SK-N-SH (cell line): ENCODE data around the gene PAX3. TPM values are rescaled to one million over a fixed set of nuclear protein-coding genes. Genes with fewer than 3 reads are reported as not detected.

ENCODE experiments used
- CTCF ChIA-PET: fragments of 300-600, 350-600 bp; formaldehyde crosslinking; extraction: SDS; loops from one replicate; lab custom pipeline; 2021; lab: Yijun Ruan, JAX
- POLR2A ChIA-PET: fragments of 350-600 bp; sonication (Branson Sonifier 250); formaldehyde crosslinking; extraction: SDS; loops from one replicate; lab custom pipeline; 2020; ENCODE audit warnings: antibody characterized with exemption, inconsistent platforms; lab: Yijun Ruan, JAX
- DNase-seq: peaks from one replicate; pipeline ENCODE4 v3.0.0; 2012
- H2AFZ ChIP-seq: fragments of 200-600 bp; sonication (generic); 2 replicates; pipeline ENCODE4 v1.8.1; 2016; ENCODE audit warnings: antibody characterized with exemption, mild to moderate bottlenecking, low read depth
- H3F3A ChIP-seq: fragments of 200-600 bp; sonication (generic); replicated peaks from 2 replicates; pipeline ENCODE3; 2016; ENCODE audit warnings: antibody characterized with exemption, mild to moderate bottlenecking; ENCODE audit not compliant: insufficient read depth
- H3K27ac ChIP-seq, 2 experiments: fragments of 200-500 bp in 1 of 2; fragments of 200-600 bp in 1 of 2; sonication (Bioruptor generic) in 1 of 2; sonication (generic), shearing (Covaris generic) in 1 of 2; 2 replicates each; pipeline versions ENCODE4 v1.5.1 to v1.6.1; 2014 to 2016; ENCODE audit warnings: low read depth in 2 of 2, inconsistent platforms in 1 of 2, low read length in 1 of 2, mild to moderate bottlenecking in 1 of 2, mixed read lengths in 1 of 2
- H3K27me3 ChIP-seq: fragments of 200-600 bp; sonication (generic), shearing (Covaris generic); 2 replicates; pipeline ENCODE4 v1.6.1; 2016; ENCODE audit warnings: mixed run types; ENCODE audit not compliant: insufficient read depth
- H3K36me3 ChIP-seq, 2 experiments: fragments of 200-500 bp in 1 of 2; fragments of 200-600 bp in 1 of 2; sonication (Bioruptor generic) in 1 of 2; sonication (generic) in 1 of 2; replicated peaks in 1 of 2; 2 replicates each; pipeline versions ENCODE3 to v1.5.1; 2014 to 2016; ENCODE audit warnings: low read length in 1 of 2, mild to moderate bottlenecking in 1 of 2; ENCODE audit not compliant: insufficient read depth in 2 of 2, control insufficient read depth in 1 of 2
- H3K4me1 ChIP-seq, 2 experiments: fragments of 200-500 bp in 1 of 2; fragments of 200-600 bp in 1 of 2; sonication (Bioruptor generic) in 1 of 2; sonication (generic), shearing (Covaris generic) in 1 of 2; 2 replicates each; pipeline versions ENCODE4 v1.5.1 to v1.6.1; 2014 to 2016; ENCODE audit warnings: low read depth in 1 of 2, low read length in 1 of 2, mixed run types in 1 of 2; ENCODE audit not compliant: insufficient read depth in 2 of 2, control insufficient read depth in 1 of 2
- H3K4me2 ChIP-seq: fragments of 200-600 bp; sonication (generic), shearing (Covaris generic); 2 replicates; pipeline ENCODE4 v1.6.1; 2017; ENCODE audit warnings: mixed run types
- H3K4me3 ChIP-seq, 2 experiments: fragments of 200-500 bp in 1 of 2; fragments of 200-600 bp in 1 of 2; sonication (Bioruptor generic) in 1 of 2; sonication (generic), shearing (Covaris generic) in 1 of 2; 2 replicates each; pipeline versions ENCODE4 v1.5.1 to v1.8.1; 2014 to 2016; ENCODE audit warnings: low read depth in 2 of 2, inconsistent platforms in 1 of 2, low read length in 1 of 2, mild to moderate bottlenecking in 1 of 2, mixed read lengths in 1 of 2, moderate library complexity in 1 of 2
- H3K79me2 ChIP-seq: fragments of 200-600 bp; sonication (generic); 2 replicates; pipeline ENCODE4 v1.8.1; 2017; ENCODE audit warnings: mild to moderate bottlenecking; ENCODE audit not compliant: insufficient read depth
- H3K9ac ChIP-seq: fragments of 200-600 bp; sonication (generic); 2 replicates; pipeline ENCODE4 v1.6.1; 2017; ENCODE audit warnings: mixed run types
- H3K9me2 ChIP-seq: fragments of 200-600 bp; sonication (generic); 2 replicates; pipeline ENCODE4 v1.6.1; 2017; ENCODE audit warnings: mixed run types
- H3K9me3 ChIP-seq: fragments of 200-600 bp; sonication (generic); 2 replicates; pipeline ENCODE4 v1.6.1; 2017; ENCODE audit warnings: mixed run types, mild to moderate bottlenecking, moderate library complexity
- H4K20me1 ChIP-seq: fragments of 200-600 bp; sonication (generic); 2 replicates; pipeline ENCODE4 v1.6.1; 2017; ENCODE audit warnings: mild to moderate bottlenecking, mixed run types; ENCODE audit not compliant: insufficient read depth
- ELF1 ChIP-seq: IDR thresholded peaks from 2 replicates; pipeline ENCODE4 v1.4.0; 2012
- EP300 ChIP-seq, 2 experiments: IDR thresholded peaks; 2 replicates each; pipeline versions ENCODE4 v1.4.0 to v1.6.1; 2012; ENCODE audit warnings: borderline replicate concordance in 1 of 2, low read depth in 1 of 2, low read length in 1 of 2
- EZH2phosphoT487 ChIP-seq: fragments of 200-600 bp; sonication (generic); IDR thresholded peaks from 2 replicates; pipeline ENCODE4 v1.6.1; 2017; ENCODE audit warnings: low read depth, mixed run types, mild to moderate bottlenecking, antibody characterized with exemption, moderate library complexity, borderline replicate concordance
- FOXJ3 ChIP-seq: sonication (generic); formaldehyde crosslinking; IDR thresholded peaks from 2 replicates; pipeline ENCODE4 v1.5.1; 2020; ENCODE audit warnings: mild to moderate bottlenecking, missing genetic modification reagents
- FOXM1 ChIP-seq: IDR thresholded peaks from 2 replicates; pipeline ENCODE4 v1.4.0; 2012; ENCODE audit warnings: low read depth, mild to moderate bottlenecking
- GATA2 ChIP-seq: sonication (generic); formaldehyde crosslinking; IDR thresholded peaks from 2 replicates; pipeline ENCODE4 v1.5.0; 2020; ENCODE audit warnings: mild to moderate bottlenecking, missing genetic modification reagents
- MEF2A ChIP-seq: IDR thresholded peaks from 2 replicates; pipeline ENCODE4 v1.4.0; 2012; ENCODE audit warnings: low read depth, borderline replicate concordance
- MXI1 ChIP-seq: IDR thresholded peaks from 2 replicates; pipeline ENCODE4 v1.6.1; 2012; ENCODE audit warnings: mild to moderate bottlenecking, low read depth, low read length, improper control_type of control experiment
- NFIC ChIP-seq: IDR thresholded peaks from 2 replicates; pipeline ENCODE4 v1.4.0; 2012; ENCODE audit warnings: borderline replicate concordance
- RAD21 ChIP-seq: IDR thresholded peaks from 2 replicates; pipeline ENCODE4 v1.6.1; 2012; ENCODE audit warnings: mild to moderate bottlenecking, low read length
- RCOR1 ChIP-seq: fragments of 150-350 bp; IDR thresholded peaks from 2 replicates; pipeline ENCODE4 v1.6.1; 2017; ENCODE audit warnings: antibody characterized with exemption, low read length
- RFX5 ChIP-seq: IDR thresholded peaks from 2 replicates; pipeline ENCODE4 v1.6.1; 2012; ENCODE audit warnings: mild to moderate bottlenecking, improper control_type of control experiment, low read length
- RXRA ChIP-seq: IDR thresholded peaks from 2 replicates; pipeline ENCODE4 v1.4.0; 2012; ENCODE audit warnings: low read depth, mild to moderate bottlenecking, borderline replicate concordance
- SMC3 ChIP-seq: IDR thresholded peaks from 2 replicates; pipeline ENCODE4 v1.6.1; 2012; ENCODE audit warnings: low read depth, low read length, improper control_type of control experiment
- TEAD4 ChIP-seq: IDR thresholded peaks from 2 replicates; pipeline ENCODE4 v1.4.0; 2012; ENCODE audit warnings: mild to moderate bottlenecking, borderline replicate concordance; ENCODE audit not compliant: insufficient read depth
- YY1 ChIP-seq: IDR thresholded peaks from 2 replicates; pipeline ENCODE4 v1.4.0; 2012; ENCODE audit warnings: low read depth, mild to moderate bottlenecking
- WGBS: methylation state at CpG from one replicate; pipeline ENCODE4 v1.1.6; 2017; ENCODE audit warnings: low lambda C conversion rate; 5-methylcytosine and 5-hydroxymethylcytosine counted together
- polyA plus RNA-seq, 3 experiments: library from polyadenylated mRNA; depleted of rRNA; stranded (reverse); fragments of >200 nt; gene quantifications; 2 replicates each; pipeline ENCODE4 v1.2.3, GENCODE V29; 2012
- TF ChIP-seq, protein P1 (sequence below): IDR thresholded peaks from 2 replicates; pipeline ENCODE4 v1.4.0; 2012; ENCODE audit warnings: low read depth
- TF ChIP-seq, protein P2 (sequence below): IDR thresholded peaks from 2 replicates; pipeline ENCODE4 v1.4.0; 2012; ENCODE audit warnings: low read depth, borderline replicate concordance
- TF ChIP-seq, protein P3 (sequence below): fragments of 200-600 bp; sonication (generic); IDR thresholded peaks from 2 replicates; pipeline ENCODE4 v1.6.1; 2017; ENCODE audit warnings: antibody characterized with exemption, mild to moderate bottlenecking, moderate library complexity
- TF ChIP-seq, protein P4 (sequence below): IDR thresholded peaks from 2 replicates; pipeline ENCODE4 v1.6.1; 2012; ENCODE audit warnings: mild to moderate bottlenecking, low read depth, low read length, moderate library complexity
- TF ChIP-seq, protein P5 (sequence below): fragments of 150-350 bp; IDR thresholded peaks from 2 replicates; pipeline ENCODE4 v1.6.1; 2017; ENCODE audit warnings: antibody characterized with exemption, low read length, low read depth, borderline replicate concordance

The PAX3 gene
- polyA plus RNA-seq, 1 of the 3 experiments (the other 2 are of a cell fraction), result not detected

DNA sequence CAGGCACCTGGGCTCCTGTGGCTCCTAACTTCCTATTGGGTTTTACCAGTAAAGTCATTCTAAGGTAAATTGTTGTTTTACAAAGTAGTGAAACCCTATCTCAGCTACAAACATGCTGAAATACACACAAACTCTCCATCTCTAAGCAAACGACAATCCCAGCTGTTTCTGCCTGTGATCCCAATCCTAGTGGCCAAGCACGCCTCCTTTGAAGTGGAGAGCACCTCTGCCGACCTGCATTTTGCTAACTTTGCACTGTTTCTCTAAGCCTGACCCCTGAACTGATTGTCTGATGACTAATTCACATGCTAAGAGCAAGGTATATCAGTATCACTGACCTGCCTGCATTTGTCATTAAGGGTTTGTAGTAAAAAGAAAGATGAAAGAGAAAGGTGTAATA is 124.3 kb downstream of the PAX3 start:
- H3K4me2 ChIP-seq, result no peak overlapping the region
- WGBS, result 0% methylated on average over 3 of the region's 3 CpGs
- H2AFZ ChIP-seq, result no peak overlapping the region
- no peak overlapping the region for H3K4me3 ChIP-seq
- H3K9me3 ChIP-seq, result no peaks in the 10 kb centered on the region
- no peaks in the 10 kb centered on the region for H3K27me3 ChIP-seq
- POLR2A ChIA-PET, result no interaction called here
- H3F3A ChIP-seq, result no peaks in the 10 kb centered on the region
- no peaks in the 10 kb centered on the region for H3K36me3 ChIP-seq
- no peaks in the 10 kb centered on the region for H3K9me2 ChIP-seq
- no peak for DNase-seq
- H3K79me2 ChIP-seq, result no peaks in the 10 kb centered on the region
- H3K4me1 ChIP-seq, result no peaks in the 10 kb centered on the region; a peak in 1 of 4 replicates
- CTCF ChIA-PET, result no interaction called here
- no peak overlapping the region for H3K9ac ChIP-seq
- H4K20me1 ChIP-seq, result no peaks in the 10 kb centered on the region
- no peak overlapping the region for H3K27ac ChIP-seq
- no peak for TF ChIP-seq RAD21
- TF ChIP-seq RXRA, result no peak
- TF ChIP-seq EP300 (IDR thresholded peaks at IDR 0.05; ENCODE audit: borderline replicate concordance in 1 of 2, low read depth in 1 of 2, low read length in 1 of 2), result no peak
- TF ChIP-seq, protein P1, sequence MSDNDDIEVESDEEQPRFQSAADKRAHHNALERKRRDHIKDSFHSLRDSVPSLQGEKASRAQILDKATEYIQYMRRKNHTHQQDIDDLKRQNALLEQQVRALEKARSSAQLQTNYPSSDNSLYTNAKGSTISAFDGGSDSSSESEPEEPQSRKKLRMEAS, result no peak
- TF ChIP-seq SMC3, result no peak
- TF ChIP-seq MXI1, result no peak
- no peak for TF ChIP-seq MEF2A
- TF ChIP-seq FOXM1, result no peak
- TF ChIP-seq RCOR1, result no peak
- TF ChIP-seq TEAD4, result no peak
- TF ChIP-seq, protein P2, sequence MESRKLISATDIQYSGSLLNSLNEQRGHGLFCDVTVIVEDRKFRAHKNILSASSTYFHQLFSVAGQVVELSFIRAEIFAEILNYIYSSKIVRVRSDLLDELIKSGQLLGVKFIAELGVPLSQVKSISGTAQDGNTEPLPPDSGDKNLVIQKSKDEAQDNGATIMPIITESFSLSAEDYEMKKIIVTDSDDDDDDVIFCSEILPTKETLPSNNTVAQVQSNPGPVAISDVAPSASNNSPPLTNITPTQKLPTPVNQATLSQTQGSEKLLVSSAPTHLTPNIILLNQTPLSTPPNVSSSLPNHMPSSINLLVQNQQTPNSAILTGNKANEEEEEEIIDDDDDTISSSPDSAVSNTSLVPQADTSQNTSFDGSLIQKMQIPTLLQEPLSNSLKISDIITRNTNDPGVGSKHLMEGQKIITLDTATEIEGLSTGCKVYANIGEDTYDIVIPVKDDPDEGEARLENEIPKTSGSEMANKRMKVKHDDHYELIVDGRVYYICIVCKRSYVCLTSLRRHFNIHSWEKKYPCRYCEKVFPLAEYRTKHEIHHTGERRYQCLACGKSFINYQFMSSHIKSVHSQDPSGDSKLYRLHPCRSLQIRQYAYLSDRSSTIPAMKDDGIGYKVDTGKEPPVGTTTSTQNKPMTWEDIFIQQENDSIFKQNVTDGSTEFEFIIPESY, result no peak
- no peak for TF ChIP-seq GATA2 (CRISPR knock-in tag)
- no peak for TF ChIP-seq YY1
- no peak for TF ChIP-seq FOXJ3 (CRISPR knock-in tag)
- TF ChIP-seq, protein P3, sequence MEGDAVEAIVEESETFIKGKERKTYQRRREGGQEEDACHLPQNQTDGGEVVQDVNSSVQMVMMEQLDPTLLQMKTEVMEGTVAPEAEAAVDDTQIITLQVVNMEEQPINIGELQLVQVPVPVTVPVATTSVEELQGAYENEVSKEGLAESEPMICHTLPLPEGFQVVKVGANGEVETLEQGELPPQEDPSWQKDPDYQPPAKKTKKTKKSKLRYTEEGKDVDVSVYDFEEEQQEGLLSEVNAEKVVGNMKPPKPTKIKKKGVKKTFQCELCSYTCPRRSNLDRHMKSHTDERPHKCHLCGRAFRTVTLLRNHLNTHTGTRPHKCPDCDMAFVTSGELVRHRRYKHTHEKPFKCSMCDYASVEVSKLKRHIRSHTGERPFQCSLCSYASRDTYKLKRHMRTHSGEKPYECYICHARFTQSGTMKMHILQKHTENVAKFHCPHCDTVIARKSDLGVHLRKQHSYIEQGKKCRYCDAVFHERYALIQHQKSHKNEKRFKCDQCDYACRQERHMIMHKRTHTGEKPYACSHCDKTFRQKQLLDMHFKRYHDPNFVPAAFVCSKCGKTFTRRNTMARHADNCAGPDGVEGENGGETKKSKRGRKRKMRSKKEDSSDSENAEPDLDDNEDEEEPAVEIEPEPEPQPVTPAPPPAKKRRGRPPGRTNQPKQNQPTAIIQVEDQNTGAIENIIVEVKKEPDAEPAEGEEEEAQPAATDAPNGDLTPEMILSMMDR, result no peak
- no peak for TF ChIP-seq RFX5

DNA sequence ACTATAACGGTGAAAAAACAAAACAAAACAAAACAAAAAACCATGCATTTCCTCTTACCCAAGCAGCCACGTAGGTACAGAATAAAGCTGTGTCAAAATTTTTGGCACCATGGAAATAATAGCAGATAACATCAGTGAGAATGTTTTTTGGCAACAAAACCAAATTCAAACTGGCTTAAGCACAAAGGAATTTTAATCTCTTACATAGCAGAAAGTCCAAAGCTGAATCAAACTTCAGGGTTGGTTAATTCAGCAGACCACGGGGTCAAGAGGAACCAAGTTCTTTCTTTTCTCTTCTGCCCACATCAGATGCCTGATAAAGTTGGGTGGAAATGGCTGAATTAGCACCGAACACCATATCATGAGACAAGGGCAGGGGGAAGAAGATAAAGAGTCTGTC is 129.5 kb downstream of the PAX3 start:
- ChIA-PET CTCF (no interaction called here), POLR2A (no interaction called here)
- Histone ChIP-seq H3K9me2 (no peaks in the 10 kb centered on the region), H3K27ac (no peak overlapping the region), H4K20me1 (no peaks in the 10 kb centered on the region), H3K36me3 (no peaks in the 10 kb centered on the region), H3F3A (no peaks in the 10 kb centered on the region), H3K4me2 (no peak overlapping the region), H3K4me3 (no peak overlapping the region), H3K4me1 (no peaks in the 10 kb centered on the region; a peak in 1 of 4 replicates), H3K79me2 (no peaks in the 10 kb centered on the region), H3K9ac (no peak overlapping the region), H3K27me3 (no peaks in the 10 kb centered on the region), H3K9me3 (no peaks in the 10 kb centered on the region), H2AFZ (no peak overlapping the region)
- WGBS, result 10% methylated on average over 4 of the region's 4 CpGs
- DNase-seq, result no peak
- no peak for TF ChIP-seq ELF1
- TF ChIP-seq, protein P4, sequence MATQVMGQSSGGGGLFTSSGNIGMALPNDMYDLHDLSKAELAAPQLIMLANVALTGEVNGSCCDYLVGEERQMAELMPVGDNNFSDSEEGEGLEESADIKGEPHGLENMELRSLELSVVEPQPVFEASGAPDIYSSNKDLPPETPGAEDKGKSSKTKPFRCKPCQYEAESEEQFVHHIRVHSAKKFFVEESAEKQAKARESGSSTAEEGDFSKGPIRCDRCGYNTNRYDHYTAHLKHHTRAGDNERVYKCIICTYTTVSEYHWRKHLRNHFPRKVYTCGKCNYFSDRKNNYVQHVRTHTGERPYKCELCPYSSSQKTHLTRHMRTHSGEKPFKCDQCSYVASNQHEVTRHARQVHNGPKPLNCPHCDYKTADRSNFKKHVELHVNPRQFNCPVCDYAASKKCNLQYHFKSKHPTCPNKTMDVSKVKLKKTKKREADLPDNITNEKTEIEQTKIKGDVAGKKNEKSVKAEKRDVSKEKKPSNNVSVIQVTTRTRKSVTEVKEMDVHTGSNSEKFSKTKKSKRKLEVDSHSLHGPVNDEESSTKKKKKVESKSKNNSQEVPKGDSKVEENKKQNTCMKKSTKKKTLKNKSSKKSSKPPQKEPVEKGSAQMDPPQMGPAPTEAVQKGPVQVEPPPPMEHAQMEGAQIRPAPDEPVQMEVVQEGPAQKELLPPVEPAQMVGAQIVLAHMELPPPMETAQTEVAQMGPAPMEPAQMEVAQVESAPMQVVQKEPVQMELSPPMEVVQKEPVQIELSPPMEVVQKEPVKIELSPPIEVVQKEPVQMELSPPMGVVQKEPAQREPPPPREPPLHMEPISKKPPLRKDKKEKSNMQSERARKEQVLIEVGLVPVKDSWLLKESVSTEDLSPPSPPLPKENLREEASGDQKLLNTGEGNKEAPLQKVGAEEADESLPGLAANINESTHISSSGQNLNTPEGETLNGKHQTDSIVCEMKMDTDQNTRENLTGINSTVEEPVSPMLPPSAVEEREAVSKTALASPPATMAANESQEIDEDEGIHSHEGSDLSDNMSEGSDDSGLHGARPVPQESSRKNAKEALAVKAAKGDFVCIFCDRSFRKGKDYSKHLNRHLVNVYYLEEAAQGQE, result no peak
- TF ChIP-seq EZH2phosphoT487, result no peak
- no peak for TF ChIP-seq YY1
- TF ChIP-seq NFIC, result no peak
- TF ChIP-seq, protein P5, sequence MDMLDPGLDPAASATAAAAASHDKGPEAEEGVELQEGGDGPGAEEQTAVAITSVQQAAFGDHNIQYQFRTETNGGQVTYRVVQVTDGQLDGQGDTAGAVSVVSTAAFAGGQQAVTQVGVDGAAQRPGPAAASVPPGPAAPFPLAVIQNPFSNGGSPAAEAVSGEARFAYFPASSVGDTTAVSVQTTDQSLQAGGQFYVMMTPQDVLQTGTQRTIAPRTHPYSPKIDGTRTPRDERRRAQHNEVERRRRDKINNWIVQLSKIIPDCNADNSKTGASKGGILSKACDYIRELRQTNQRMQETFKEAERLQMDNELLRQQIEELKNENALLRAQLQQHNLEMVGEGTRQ, result no peak
- TF ChIP-seq GATA2 (CRISPR knock-in tag), result no peak
- TF ChIP-seq TEAD4, result no peak
- no peak for TF ChIP-seq SMC3
